IPS-15b (cell line): ENCODE measurements around the gene ERG28.
"Not testable (repeated sequence)": the region's sequence is repeated elsewhere in the genome, so short reads cannot be mapped to it uniquely, and the experiment has no call there.

Experiments
- H3K27me3 ChIP-seq: one replicate; pipeline ENCODE4 v1.6.1; 2013; ENCODE audit warnings: low read length; ENCODE audit not compliant: control insufficient read depth, insufficient read depth
- H3K36me3 ChIP-seq: one replicate; pipeline ENCODE4 v1.6.1; 2013; ENCODE audit warnings: low read length; ENCODE audit not compliant: control insufficient read depth, insufficient read depth
- H3K4me1 ChIP-seq: one replicate; pipeline ENCODE4 v1.6.1; 2013; ENCODE audit warnings: mild to moderate bottlenecking, low read length; ENCODE audit not compliant: control insufficient read depth, insufficient read depth
- H3K4me3 ChIP-seq: one replicate; pipeline ENCODE4 v1.5.1; 2013; ENCODE audit warnings: low read depth, low read length
- H3K9ac ChIP-seq: one replicate; pipeline ENCODE4 v1.6.1; 2013; ENCODE audit warnings: low read depth, mild to moderate bottlenecking, low read length
- H3K9me3 ChIP-seq: one replicate; pipeline ENCODE4 v1.6.1; 2013; ENCODE audit warnings: mild to moderate bottlenecking, low read length; ENCODE audit not compliant: control insufficient read depth, insufficient read depth

ERG28 gene, protein sequence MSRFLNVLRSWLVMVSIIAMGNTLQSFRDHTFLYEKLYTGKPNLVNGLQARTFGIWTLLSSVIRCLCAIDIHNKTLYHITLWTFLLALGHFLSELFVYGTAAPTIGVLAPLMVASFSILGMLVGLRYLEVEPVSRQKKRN

DNA sequence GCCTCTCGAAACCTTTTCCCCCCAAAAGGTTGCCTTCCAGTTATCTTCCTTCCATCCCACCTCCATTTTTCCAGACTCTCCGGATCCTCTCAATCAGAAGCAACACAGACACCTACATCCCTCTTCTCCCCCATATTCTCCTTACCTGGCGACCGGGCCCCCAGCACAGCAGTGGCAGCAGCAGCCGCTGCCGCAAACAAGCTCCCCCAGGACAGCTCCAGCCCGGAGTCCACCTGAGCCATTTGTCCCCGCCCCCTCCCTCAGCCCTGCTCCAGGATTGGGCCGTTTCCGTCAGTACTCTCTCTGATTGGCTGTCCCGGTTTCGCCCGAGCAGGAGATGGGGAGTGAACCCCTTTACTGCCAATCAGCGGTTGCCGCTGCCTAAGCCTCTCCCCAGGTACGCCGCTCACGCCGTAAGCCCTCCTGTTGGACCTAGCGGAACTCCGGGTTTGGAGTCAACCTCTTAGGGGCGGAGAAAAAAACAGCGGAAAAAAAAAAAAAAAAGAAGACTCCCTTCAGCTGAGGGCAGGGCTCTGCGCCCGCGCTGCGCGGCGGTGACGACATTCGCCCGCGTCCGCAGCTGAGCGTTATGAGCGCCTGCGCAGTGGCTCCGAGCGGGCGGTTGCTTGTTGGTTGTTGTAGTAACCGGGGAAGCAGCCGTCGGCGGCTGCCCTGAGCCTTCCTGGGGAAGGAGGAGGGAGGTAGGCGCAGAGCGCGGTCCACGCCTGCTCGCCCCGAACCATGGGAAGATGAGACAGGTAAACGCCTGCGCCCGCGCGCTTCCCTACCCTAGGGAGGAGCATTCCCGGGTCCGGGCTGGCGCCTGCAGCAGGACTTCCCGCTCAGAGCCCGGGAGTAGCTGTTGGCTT is at the start of gene ERG28, which contains the start of gene TTLL5:
ERG28 (minus strand) TSS at position 247 of the 869 bp plus-strand sequence. CDS start 3,374 bp downstream, outside the sequence.
TTLL5 (plus strand) TSS at position 617 of the 869 bp plus-strand sequence. CDS start 1,904 bp downstream, outside the sequence.
- Histone ChIP-seq H3K27me3 (no peaks in the 10 kb centered on the region), H3K36me3 (no peaks in the 10 kb centered on the region), H3K9me3 (no peaks in the 10 kb centered on the region), H3K4me1 (no peaks in the 10 kb centered on the region), H3K9ac (peak within 1 kb of the TSS; percentile 56), H3K4me3 (peak within 1 kb of the TSS; percentile 79)

DNA sequence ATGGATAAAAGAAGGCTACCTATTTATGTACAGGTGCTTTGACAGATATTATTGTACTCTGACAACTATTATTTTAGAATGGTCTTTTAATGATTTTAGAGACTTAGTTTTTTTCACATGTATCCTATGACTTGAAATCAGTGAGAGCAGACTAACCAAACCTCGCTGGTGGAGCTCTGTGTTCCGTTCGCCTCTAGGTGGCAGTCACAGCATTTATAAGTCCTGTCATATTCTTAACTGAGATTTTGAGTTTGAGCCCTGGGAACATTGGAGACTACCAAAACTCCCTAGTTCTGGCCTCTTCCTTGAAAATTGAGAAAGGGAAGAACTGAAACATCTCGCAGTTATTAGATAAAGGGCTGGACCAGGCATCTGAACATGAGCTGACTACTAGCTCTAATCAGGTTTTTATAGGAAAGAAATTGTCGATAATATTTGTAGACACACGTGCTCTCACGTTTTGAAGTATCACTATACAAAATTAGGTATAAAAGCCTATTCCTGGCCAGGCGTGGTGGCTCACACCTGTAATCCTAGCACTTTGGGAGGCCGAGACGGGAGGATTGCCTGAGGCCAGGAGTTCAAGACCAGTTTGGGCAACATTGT is 48.6 kb upstream of the ERG28 start:
- Histone ChIP-seq H3K9ac (no peak overlapping the region), H3K4me3 (no peak overlapping the region), H3K27me3 (no peaks in the 10 kb centered on the region), H3K36me3 (no peaks in the 10 kb centered on the region), H3K4me1 (peaks cover 7% of the 10 kb centered on the region), H3K9me3 (no peaks in the 10 kb centered on the region)

DNA sequence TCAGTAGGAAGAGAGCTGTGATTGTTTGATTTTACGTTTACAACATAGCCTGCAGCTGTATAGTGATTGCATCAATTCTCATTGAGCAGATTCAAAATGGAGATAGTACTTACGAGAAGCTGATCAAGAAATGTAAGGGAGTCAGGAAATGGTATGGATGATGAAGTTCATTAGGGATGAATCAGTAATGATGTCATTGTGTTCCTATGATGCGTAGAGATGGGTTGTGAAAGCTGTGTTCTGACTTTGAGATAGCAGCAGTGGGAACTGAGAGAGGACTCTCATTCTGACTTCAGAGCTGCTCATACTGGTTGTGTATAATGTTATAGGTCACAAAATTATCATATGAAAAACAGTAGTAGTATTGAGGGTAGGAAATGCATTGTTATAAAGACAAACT is 44.3 kb upstream of the ERG28 start:
- Histone ChIP-seq H3K36me3 (peaks cover 5% of the 10 kb centered on the region), H3K27me3 (no peaks in the 10 kb centered on the region), H3K9ac (no peak overlapping the region), H3K9me3 (no peaks in the 10 kb centered on the region), H3K4me3 (no peak overlapping the region), H3K4me1 (no peaks in the 10 kb centered on the region)

DNA sequence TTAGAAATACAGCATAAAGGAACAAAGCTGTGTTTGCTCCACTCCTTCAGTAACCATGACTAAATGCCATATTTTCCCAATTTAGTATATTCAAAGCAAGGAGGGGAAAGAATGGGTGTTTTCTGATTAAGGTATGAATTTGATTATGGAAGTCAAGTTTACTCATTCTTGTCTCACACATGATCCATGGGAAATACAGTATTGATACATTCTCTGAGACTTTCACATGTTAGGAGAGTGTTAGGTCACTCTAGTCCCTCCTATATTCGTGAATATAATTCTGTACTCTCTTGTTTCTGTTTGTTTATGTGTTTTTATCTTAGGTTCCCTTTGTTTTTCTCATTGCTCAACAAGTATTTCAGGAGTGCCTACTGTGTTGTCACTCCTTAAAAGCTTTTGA is 42.8 kb upstream of the ERG28 start:
- H3K27me3 ChIP-seq, result no peaks in the 10 kb centered on the region
- no peaks in the 10 kb centered on the region for H3K4me1 ChIP-seq
- H3K9ac ChIP-seq, result no peak overlapping the region
- no peak overlapping the region for H3K4me3 ChIP-seq
- no peaks in the 10 kb centered on the region for H3K9me3 ChIP-seq
- H3K36me3 ChIP-seq, result peaks cover 5% of the 10 kb centered on the region

DNA sequence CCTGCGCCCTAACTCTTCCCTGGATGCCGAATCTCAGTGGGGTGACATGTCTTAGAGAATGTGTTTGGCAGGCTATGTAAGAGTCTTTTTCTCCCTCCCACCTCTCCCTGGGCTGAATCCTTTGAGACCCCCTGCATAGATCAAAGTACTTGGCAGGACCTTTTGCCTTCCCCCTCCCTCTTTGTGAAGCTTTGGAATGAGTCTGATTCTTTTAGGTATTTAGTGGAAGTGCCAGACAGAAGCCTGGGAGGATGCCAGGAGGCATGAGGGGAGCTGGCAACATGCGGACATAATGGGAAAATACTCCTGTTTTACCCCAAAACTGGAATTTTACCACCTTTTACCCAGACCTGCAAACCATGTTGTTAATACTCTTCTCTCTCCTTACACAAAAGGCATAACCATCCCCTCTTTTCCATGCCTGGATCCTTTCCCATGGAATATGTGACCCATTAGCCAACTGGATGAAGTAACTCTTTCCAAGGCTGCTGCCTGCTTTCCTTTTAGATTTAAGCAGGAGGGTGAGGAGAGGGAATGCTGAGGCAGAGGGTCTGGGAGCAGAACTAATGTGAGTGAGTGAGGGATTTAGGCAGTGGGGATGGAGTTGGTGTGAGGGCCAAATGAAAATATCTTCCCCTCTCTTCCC is 42.1 kb upstream of the ERG28 start:
- Histone ChIP-seq H3K9me3 (no peaks in the 10 kb centered on the region), H3K36me3 (peaks cover 5% of the 10 kb centered on the region), H3K9ac (no peak overlapping the region), H3K4me3 (no peak overlapping the region), H3K4me1 (no peaks in the 10 kb centered on the region), H3K27me3 (no peaks in the 10 kb centered on the region)

DNA sequence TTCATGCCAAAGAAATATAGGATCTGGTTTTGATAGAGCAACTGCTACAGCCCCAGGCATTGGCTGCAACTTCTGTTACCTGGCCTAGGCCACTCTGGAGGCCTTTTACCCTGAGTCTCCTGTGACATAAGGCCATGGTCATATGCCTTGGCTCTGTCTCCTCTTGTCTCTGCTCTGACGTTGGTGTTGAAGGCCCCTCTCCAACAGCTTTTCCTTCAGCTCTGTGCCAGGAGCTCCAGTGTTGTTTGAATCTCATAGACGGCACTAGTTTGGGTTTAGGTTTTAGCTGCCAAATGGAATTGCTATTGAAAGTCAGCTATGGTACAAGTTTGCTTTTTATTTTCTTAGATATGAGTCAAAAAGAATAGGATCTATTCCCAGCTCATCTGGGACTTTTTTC is 41.4 kb upstream of the ERG28 start:
- H3K36me3 ChIP-seq, result peaks cover 5% of the 10 kb centered on the region

DNA sequence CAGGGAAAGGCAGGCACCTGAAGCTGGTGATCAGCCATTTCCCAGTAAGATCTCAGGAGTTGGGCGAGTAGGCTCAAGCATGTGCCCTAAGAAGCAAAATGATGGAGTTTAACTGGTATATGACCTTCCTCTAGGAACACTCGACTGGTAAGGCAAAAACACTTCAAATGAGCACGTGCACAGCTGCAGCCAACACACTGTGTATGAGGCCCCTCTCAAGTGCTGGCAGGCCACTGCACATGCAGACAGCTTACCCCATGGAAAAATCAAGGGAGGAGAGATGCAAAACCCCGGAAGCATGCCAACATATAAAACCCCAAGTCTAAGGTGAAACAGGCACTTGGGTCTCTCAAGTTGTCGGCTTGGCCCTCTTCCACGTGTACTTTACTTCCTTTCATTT is 39.6 kb upstream of the ERG28 start:
- peaks cover 5% of the 10 kb centered on the region for H3K36me3 ChIP-seq
- H3K9ac ChIP-seq, result no peak overlapping the region

More for the DNA sequence above, 41.4 kb upstream of the ERG28 start:
- Histone ChIP-seq H3K27me3 (no peaks in the 10 kb centered on the region), H3K4me3 (no peak overlapping the region), H3K9me3 (no peaks in the 10 kb centered on the region), H3K9ac (no peak overlapping the region), H3K4me1 (no peaks in the 10 kb centered on the region)

DNA sequence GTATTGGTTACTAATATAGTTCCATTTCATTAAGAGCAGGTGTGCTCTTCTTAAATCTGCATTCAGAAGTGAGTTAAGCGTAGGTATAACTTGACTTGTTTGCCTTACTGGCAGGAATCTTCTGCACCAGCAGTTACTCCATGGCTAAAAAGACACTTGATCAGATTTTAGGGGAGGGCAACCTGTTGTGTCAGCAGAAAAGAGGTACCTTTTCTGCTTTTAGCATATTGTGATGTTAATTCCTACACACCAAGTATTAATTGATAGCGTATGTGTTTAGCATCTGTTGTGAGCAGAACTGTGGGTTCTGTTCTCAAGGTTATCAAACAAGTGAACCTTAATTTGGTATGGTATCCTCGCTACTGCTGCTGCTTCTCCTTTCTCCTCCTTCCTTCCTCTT is 38.7 kb upstream of the ERG28 start:
- H3K4me3 ChIP-seq, result no peak overlapping the region

More for the DNA sequence above, 39.6 kb upstream of the ERG28 start:
- Histone ChIP-seq H3K4me1 (no peaks in the 10 kb centered on the region), H3K27me3 (no peaks in the 10 kb centered on the region), H3K9me3 (no peaks in the 10 kb centered on the region), H3K4me3 (no peak overlapping the region)

DNA sequence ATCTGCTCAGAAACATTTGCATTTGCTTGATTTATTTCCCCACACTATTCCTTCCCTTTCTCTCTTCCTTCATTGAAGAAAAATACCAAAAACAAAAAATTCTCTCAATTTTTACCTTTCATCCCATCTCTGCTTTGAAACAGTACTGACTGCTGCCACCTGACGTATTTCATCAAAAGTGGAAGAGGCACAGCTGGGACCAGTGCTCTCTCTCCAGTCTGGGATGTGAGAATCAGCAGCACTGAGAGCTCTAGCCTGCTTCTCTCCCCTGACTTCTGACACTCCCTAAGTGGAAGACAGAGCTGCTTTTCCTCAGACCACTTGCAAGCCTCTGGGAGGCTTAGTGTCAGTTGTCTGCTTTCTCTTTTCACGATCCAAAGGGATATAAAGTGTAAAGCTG is 37.2 kb upstream of the ERG28 start:
- H3K4me3 ChIP-seq, result no peak overlapping the region
- H3K9me3 ChIP-seq, result no peaks in the 10 kb centered on the region
- H3K4me1 ChIP-seq, result no peaks in the 10 kb centered on the region
- no peak overlapping the region for H3K9ac ChIP-seq
- H3K27me3 ChIP-seq, result no peaks in the 10 kb centered on the region
- peaks cover 10% of the 10 kb centered on the region for H3K36me3 ChIP-seq

More for the DNA sequence above, 38.7 kb upstream of the ERG28 start:
- H3K9ac ChIP-seq, result no peak overlapping the region
- H3K27me3 ChIP-seq, result no peaks in the 10 kb centered on the region
- no peaks in the 10 kb centered on the region for H3K4me1 ChIP-seq
- H3K9me3 ChIP-seq, result no peaks in the 10 kb centered on the region
- peaks cover 8% of the 10 kb centered on the region for H3K36me3 ChIP-seq

DNA sequence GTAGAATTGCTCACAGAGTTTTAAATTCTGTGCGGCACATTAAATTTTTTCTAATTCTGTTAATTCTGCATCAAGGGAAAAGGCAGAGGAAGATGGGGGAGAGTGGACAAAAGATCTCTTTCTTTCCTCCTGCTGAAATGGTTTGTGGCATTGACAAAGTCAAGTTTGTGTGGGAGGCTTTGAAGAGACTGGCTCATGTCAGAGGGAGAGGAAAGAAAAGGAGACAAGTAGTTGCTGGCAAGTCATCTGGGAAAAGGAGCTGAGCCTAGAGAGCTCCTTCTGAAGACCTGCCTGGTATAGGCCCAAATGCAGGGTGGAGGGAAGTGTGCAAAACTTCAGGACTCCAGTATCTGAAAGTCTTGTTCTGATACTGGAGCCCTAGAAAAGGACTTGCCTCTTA is 36.7 kb upstream of the ERG28 start:
- H3K36me3 ChIP-seq, result peaks cover 10% of the 10 kb centered on the region

DNA sequence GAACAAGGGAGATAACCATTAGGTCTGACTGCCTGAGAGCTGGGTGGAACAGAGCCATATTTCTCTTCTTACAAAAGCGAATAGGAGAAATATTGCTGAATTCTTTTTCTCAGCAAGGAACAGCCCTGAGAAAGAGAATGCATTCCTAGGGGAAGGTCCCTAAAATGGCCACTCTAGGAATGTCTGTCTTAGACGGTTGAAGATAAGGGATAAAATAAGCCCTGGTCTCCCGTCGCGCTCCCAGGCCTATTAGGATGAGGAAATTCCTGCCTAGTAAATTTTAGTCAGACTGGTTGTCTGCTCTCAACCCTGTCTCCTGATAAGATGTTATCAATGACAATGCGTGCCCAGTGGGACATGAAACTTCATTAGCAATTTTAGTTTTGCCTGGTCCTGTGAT is 34.3 kb upstream of the ERG28 start:
- not testable (repeated sequence) for H3K4me1 ChIP-seq, H3K36me3 ChIP-seq, H3K9ac ChIP-seq, H3K9me3 ChIP-seq, H3K4me3 ChIP-seq, H3K27me3 ChIP-seq

More for the DNA sequence above, 36.7 kb upstream of the ERG28 start:
- no peak overlapping the region for H3K4me3 ChIP-seq
- H3K9ac ChIP-seq, result no peak overlapping the region
- no peaks in the 10 kb centered on the region for H3K4me1 ChIP-seq
- H3K9me3 ChIP-seq, result no peaks in the 10 kb centered on the region
- H3K27me3 ChIP-seq, result no peaks in the 10 kb centered on the region
